Lung microvascular endothelial cell (primary cell): ENCODE data around the gene PIBF1. TPM values are rescaled to one million over a fixed set of nuclear protein-coding genes. Genes with fewer than 3 reads are reported as not detected.
A peak's percentile ranks its signal among the peaks of the same experiment; 100 is the strongest.

Source experiments
- DNase-seq, 2 donors: peaks; one replicate each; pipeline versions ENCODE4 v3.0.0 to v3.0.0-alpha.2; 2010; ENCODE audit warnings: low read depth in 2 of 2
- total RNA-seq: library from RNA; depleted of rRNA; stranded (reverse); fragments of >200 nt; gene quantifications from 2 replicates; pipeline ENCODE4 v1.2.1, GENCODE V29; 2014

The PIBF1 gene
- total RNA-seq, 1 donor from 2014 or later = 14.9 TPM

DNA sequence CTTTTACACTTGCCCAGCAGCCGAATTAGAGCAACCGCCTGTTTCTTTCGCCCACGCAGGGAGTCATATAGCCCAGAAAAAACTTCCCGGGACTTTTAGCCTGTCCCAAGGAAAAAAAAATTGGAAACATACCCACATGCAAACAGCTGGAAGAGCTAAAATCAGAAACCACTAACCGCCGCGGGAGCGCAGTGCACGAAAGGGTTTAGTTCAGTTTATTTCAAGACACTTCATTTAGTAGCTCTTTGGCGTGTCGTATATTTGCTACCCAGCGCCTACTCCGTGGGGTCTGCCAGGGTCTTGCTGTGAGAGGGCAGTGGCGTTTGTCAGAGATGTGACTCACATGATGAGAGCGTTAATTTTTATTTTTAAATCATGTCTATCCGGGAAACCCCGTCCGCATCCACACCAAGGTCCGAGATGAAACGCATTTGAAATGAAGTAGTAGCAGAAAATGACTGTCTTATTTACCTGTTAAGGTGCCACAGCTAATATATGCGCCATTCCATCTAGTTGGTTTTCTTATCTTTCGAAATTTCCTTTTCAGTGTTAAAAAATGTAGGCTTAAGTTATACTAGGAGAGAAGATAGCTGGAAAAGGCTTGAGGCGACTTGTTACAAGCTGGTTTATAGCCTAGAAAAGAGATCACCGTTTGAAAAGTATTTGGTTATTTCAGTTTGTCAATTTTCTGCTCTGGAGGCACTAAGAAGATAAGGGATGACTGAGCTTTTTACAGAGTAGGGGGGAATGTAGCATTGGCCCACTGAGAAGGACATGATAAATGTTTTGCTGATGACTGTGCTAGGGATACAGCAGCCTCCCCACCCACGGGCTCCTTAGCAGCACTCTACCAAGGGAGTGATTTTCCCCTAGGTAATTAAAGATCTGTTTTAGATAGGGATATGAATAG is 278.6 kb downstream of the PIBF1 start:
- no peak for DNase-seq

DNA sequence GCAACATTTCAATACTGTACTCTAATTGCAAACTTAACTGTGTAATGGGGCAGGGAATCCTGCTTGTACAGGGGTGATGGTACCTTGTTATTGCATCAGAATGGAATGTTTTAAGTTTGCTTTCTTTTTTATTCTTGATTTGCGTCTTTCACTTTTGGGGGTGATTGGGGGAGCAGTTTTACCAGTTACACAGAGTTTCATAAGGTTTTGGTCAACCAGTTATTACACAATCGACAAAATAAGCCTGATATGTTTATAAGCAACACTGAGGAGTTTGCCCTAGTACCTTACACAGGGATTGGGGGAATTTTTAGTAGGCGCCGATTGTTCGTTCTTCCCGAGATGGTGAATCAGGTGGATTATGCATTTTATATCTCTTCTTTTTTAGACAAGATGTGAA is 279.5 kb downstream of the PIBF1 start:
- DNase-seq = no peak

DNA sequence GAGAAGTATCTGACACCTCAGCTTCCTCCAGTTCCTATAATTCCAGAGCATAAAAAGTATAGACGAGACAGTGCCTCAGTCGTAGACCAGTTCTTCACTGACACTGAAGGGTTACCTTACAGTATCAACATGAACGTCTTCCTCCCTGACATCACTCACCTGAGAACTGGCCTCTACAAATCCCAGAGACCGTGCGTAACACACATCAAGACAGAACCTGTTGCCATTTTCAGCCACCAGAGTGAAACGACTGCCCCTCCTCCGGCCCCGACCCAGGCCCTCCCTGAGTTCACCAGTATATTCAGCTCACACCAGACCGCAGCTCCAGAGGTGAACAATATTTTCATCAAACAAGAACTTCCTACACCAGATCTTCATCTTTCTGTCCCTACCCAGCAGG is 279.9 kb downstream of the PIBF1 start:
- DNase-seq = no peak

DNA sequence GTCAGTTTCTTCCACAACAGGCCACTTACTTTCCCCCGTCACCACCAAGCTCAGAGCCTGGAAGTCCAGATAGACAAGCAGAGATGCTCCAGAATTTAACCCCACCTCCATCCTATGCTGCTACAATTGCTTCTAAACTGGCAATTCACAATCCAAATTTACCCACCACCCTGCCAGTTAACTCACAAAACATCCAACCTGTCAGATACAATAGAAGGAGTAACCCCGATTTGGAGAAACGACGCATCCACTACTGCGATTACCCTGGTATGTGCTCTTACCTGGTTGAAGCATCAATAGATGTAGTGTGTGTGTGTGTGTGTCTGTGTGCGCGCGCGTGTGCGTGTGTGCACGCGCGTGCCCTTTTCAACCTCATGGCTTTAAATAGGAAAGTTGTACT is 280.5 kb downstream of the PIBF1 start:
- DNase-seq = no peak

DNA sequence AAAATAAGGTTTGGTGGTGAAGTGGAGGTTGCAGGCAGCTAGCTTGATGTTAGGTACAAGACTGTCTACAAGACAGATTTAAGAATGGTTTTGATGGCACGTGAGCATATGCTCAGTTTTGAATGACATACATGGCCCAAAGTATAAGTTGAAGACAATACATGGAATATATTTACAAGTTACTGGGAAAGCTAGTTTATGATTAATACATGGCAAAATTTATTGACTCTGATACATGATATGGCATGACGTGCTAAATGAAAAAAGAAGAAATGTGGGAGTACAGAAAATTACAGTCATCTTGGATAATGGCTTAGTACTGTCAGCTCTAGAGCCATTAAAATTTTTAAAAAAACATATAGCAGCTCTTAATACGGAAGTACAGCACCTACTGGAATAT is 281.2 kb downstream of the PIBF1 start:
- no peak for DNase-seq

DNA sequence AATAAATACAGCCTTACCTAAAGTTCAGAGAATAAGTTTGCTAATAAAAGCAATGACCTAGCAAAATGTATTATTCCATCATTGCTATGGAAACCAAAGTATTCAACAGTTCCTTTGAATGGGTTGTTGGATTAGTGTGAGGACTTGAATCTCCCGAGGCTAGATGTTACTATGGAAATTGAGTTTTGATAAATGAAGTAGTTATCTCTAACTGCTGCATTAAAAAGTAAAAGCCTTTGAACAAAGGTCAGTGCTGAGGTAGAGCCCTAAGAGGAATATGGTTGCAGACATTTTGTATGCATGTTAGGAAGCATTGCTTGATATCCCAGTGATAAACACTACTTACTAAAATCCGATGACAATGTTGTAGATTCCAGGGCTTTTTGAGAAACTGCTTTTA is 283.1 kb downstream of the PIBF1 start:
- peak in 1 of 2 donors; percentile 24 for DNase-seq

DNA sequence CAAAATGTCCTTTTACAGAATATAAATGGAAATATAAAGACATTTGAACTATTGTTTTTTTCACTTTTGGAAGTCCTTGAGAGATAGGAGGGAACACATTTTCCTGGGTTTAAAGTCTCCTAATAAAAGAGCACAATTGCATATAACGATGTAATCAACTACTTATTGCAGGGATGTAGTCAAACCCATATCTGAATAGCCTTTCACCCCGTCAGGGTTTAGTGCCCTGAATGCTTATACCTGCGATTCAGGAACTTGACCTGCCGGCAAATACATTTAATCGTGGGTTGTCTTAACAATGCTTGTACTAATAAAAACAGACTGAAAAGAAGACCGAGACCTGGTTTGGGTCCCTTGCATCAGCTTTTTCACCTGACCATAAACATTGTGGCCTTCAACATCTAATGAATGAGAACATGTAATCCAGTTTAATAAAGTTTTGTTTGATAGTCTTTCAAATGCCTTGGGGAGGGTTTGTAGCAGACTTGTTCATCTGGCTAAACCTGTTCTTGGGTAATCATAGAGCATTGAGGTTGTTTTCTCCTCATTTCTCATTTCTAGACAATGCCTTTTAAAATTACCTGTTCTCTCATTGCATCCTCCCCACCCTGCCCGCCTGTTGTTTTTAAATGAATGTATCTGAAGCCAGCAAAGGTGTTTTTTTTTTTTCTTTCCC is 283.9 kb downstream of the PIBF1 start:
- no peak for DNase-seq

Other genes with a start within 250 kb of the PIBF1 start
- gene MZT1, start 54.5 kb upstream of the PIBF1 start, total RNA-seq = 9.9 and 11.6 TPM in 2 replicates
- 2.8 and 3.7 TPM in 2 replicates for gene BORA, start 54.2 kb upstream of the PIBF1 start, total RNA-seq
- 17.7 and 26.2 TPM in 2 replicates for gene DIS3, start 233 bp upstream of the PIBF1 start, total RNA-seq